Measurements from ENCODE around the gene FASN. TPM values are rescaled to one million over a fixed set of nuclear protein-coding genes. Genes with fewer than 3 reads are reported as not detected.
"Not testable (repeated sequence)": the region's sequence is repeated elsewhere in the genome, so short reads cannot be mapped to it uniquely, and the experiment has no call there.

The FASN gene
- 21.8 TPM for total RNA-seq

DNA sequence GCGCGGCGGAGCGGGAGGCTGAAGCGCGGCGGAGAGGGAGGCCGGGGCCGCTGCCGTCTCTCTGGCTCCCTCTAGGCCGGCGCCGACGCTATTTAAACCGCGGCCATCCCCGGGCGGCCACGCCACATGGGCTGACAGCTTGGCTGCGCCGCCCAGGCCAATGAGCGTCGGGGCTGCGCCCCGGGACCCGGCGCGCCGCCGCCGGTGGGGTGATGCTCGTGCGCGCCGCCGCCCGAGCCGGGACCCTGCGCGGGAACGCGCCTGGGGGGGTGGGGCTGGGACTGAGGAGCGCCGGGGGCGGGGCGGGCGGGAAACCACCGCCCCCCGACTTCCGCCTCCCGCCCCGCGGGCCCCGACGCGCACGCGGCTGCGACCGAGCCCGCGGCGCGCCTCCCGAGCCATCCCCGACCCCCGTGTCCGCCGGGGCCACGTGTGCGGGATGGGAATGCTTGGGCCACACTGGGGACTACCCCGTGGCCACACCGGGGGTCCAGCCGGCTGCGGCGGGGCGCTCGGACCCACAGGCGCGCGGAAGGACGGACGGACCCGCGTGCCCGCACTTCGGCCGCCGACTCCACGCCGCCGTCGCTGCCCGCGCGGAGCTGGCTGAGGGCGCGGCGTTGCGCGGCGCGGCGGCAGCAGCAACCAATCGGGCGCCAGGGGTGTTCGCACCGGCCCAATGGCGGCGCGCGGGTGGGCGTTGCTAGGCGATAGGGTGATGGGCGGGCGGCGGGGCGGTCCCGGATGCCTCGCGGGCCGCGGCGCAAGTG, at the start of gene FASN:
Gene FASN, minus strand, starts transcription at position 68 of the 770 bp plus-strand sequence. CDS start 1,791 bp downstream, outside the sequence.
- H3K27me3 ChIP-seq (ENCODE audit: insufficient read depth, low read length): no peaks in the 10 kb centered on the region
- H3K9me3 ChIP-seq (ENCODE audit: low read depth, low read length): no peaks in the 10 kb centered on the region
- H3K4me3 ChIP-seq (ENCODE audit: low read length): peak within 1 kb of the TSS; percentile 50
- peaks cover 26% of the 10 kb centered on the region for H3K4me1 ChIP-seq (ENCODE audit: insufficient read depth, low read length)

DNA sequence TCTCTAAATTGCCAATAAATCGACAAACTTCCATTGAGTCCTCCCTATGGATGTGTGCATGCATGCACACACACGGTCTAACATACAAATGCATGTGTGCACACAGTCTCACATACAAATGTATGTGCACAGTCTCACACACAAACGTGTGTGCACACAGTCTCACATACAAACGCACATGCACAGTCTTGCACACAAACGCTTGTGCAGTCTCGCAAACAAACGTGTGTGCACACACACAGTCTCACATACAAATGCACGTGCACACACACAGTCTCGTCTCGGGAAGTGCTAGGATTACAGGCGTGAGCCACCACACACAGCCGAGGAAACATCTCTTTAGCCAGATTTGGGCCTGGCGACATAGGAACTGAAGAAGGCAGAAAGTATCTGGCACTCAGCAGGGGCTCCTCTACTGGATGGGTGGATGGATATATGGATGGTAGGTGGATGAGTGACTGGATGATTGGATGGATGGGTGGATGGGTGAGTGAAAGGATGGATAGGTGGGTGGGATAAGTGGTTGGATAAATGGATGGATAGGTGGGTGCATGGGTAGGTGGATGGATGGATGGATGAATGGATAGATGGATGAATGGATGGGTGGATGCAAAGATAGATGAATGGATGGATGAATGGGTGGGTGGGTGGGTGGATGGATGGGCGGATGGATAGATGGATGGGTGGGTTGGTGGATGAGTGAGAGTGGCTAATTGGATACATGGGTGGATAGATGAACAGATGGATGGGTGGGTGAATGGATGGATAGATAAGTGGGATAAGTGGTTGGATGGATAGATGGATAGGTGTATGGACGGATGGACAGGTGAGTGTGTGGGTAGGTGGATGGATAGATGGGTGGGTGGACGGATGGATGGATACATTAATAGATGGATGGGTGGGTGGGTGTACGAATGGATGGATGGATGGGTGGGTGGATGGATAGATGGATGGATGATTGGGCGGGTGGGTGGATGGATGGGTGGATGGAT, 48.9 kb upstream of the FASN start:
- H3K27me3 ChIP-seq (ENCODE audit: insufficient read depth, low read length): no peaks in the 10 kb centered on the region
- H3K4me1 ChIP-seq (ENCODE audit: insufficient read depth, low read length): no peaks in the 10 kb centered on the region
- no peaks in the 10 kb centered on the region for H3K9me3 ChIP-seq (ENCODE audit: low read depth, low read length)
- H3K4me3 ChIP-seq (ENCODE audit: low read length): no peak overlapping the region

DNA sequence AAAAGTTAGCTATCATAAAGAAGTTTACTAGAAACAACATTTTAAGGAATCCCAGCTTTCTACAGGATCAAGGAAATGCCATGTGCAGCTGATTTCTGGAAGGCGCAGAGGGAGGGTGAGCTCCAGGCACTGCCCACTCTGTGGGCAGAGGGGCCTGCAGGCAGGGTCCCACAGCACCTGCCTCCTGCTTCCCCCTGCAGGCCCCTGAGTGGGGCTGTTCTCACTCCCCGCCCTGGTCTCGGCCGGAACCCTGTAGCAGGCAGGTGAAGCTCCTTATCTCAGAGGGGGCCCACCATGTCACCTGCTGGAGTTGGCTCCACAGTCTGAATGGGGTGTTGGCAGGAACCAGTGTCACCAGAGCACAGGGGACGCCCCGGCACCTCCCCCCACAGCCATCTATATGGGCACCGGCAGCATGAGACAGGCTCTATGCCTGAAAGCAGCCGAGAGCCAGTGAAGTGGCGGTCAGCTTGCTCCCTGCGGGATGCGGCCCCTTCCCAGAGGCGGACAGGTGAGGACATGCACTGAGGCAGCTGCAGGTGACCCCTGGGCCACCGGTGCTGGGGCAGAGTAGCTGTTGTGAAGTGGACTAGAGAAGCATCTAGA, 47.6 kb upstream of the FASN start:
- no peak overlapping the region for H3K4me3 ChIP-seq (ENCODE audit: low read length)
- H3K9me3 ChIP-seq (ENCODE audit: low read depth, low read length): no peaks in the 10 kb centered on the region
- no peaks in the 10 kb centered on the region for H3K4me1 ChIP-seq (ENCODE audit: insufficient read depth, low read length)
- no peaks in the 10 kb centered on the region for H3K27me3 ChIP-seq (ENCODE audit: insufficient read depth, low read length)

DNA sequence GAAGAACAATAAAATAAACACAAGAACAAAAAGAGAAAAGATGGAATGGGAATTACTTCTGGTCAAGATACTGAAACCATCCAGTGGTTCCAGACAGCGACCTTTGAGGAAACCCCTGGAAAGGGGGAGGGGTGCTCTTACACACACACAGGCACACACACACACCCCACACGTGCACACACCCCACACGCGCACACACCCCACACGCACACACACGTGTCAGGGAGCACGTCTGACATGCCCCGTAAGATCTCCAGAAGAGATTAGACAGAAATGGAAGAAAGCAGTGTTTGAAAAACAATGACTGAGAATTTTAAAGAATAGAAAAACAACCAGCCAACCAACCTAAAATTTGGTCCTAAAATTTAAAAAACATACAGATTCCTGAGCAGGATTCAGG, 45.3 kb upstream of the FASN start:
- no peaks in the 10 kb centered on the region for H3K9me3 ChIP-seq (ENCODE audit: low read depth, low read length)
- H3K4me3 ChIP-seq (ENCODE audit: low read length): no peak overlapping the region
- no peaks in the 10 kb centered on the region for H3K27me3 ChIP-seq (ENCODE audit: insufficient read depth, low read length)
- H3K4me1 ChIP-seq (ENCODE audit: insufficient read depth, low read length): no peaks in the 10 kb centered on the region

DNA sequence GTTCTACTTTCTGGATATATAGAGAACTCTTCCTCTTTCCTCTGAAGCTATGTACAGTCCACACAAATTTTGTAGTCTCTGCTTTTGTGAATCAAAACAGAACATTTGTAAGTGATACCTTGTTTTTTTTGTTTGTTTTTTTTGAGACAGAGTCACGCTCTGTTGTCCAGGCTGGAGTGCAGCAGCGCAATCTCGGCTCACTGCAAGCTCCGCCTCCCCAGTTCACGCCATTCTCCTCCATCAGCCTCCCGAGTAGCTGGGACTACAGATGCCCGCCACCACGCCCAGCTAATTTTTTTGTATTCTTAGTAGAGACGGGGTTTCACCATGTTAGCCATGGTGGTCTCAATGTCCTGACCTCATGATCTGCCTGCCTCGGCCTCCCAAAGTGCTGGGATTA, 41.9 kb upstream of the FASN start:
- not testable (repeated sequence) for H3K27me3 ChIP-seq (ENCODE audit: insufficient read depth, low read length); H3K9me3 ChIP-seq (ENCODE audit: low read depth, low read length); H3K4me1 ChIP-seq (ENCODE audit: insufficient read depth, low read length); H3K4me3 ChIP-seq (ENCODE audit: low read length)

DNA sequence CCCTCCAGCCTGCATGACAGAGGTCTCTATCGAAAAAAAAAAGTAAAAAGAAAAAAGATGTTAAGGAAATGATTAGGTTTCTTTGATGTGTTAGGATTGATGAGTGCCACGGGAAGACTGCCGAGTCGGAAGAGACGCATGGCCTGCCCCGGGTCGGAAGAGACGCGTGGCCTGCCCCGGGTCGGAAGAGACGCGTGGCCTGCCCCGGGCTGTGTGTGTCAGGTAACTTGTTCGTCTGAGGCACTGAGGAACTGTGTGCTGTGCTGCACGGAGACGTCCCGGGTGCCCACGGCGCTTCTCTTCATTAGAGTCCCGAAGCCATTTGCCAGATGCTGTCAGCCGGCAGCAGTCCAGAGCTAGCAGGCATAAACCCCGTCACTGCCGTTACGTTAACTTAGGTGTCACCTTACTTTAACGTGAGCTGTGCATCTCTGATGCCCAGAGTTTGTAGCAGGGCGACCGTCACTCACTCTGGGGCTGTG, 40.5 kb upstream of the FASN start:
- H3K4me1 ChIP-seq (ENCODE audit: insufficient read depth, low read length): no peaks in the 10 kb centered on the region
- H3K4me3 ChIP-seq (ENCODE audit: low read length): no peak overlapping the region
- H3K9me3 ChIP-seq (ENCODE audit: low read depth, low read length): no peaks in the 10 kb centered on the region
- no peaks in the 10 kb centered on the region for H3K27me3 ChIP-seq (ENCODE audit: insufficient read depth, low read length)

DNA sequence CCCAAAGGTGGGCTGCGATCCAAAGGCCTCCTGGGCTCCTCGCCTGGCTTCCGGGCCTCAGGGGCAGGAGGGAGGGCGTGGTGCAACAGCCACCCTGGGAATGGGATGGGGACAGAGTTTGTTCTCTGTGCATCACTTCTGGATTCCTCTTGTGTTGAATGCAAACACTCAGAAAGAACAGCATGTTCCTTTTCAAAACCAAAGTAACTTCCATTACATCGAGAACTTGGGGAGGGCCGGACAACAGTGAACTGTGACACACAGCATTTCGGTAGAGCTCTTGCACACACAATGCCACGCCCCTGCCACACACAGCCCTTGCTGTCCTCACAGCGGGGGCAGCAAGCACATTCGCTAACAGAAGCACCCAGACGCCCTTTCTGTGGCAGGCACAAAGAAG, 36.1 kb upstream of the FASN start:
- no peaks in the 10 kb centered on the region for H3K27me3 ChIP-seq (ENCODE audit: insufficient read depth, low read length)
- H3K4me3 ChIP-seq (ENCODE audit: low read length): no peak overlapping the region
- H3K4me1 ChIP-seq (ENCODE audit: insufficient read depth, low read length): no peaks in the 10 kb centered on the region
- H3K9me3 ChIP-seq (ENCODE audit: low read depth, low read length): no peaks in the 10 kb centered on the region

DNA sequence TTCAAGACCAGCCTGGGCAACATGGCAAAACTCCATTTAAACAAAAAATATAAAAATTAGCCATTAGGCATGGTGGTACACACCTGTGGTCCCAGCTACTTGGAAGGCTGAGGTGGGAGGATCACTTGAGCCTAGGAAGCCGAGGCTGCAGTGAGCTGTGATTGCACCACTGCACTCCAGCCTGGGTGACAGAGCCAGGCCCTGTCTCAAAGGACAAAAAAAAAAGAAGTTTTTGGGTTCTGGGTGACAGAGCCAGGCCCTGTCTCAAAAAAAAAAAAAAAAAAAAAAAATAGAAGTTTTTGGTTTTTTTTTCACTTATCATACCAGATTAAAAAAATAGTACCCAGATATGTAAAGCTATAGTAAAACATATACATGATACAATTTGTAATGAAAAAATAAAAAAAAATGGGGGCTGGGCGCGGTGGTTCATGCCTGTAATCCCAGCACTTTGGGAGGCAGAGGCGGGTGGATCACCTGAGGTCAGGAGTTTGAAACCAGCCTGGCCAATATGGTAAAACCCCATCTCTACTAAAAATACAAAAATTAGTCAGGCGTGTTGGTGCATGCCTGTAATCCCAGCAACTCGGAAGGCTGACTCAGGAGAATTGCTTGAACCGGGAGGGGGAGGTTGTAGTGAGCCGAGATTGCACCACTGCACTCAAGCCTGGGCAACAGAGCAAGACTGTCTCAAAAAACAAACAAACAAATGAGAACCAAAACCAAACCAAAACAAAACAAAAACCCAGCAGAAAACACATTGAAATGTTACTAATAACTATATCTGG, 35.3 kb upstream of the FASN start:
- H3K4me1 ChIP-seq (ENCODE audit: insufficient read depth, low read length); H3K9me3 ChIP-seq (ENCODE audit: low read depth, low read length); H3K27me3 ChIP-seq (ENCODE audit: insufficient read depth, low read length); H3K4me3 ChIP-seq (ENCODE audit: low read length): not testable (repeated sequence)

DNA sequence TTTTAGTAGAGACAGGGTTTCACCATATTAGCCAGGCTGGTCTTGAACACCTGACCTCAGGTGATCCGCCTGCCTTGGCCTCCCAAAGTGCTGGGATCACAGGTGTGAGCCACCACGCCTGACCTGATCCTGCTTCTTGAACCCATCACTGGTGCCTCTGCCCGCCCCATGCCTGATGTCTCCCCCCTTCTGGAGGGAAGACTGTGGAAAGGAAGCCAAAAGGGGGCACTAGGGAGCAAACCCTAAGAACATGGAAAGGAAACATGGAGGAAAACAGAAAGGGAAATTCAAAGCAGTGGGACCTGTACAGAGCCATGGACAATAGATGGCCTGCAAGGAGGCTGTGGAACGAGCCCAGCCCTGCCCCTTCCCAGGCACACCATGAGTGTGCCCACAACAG, 31.1 kb upstream of the FASN start:
- H3K4me1 ChIP-seq (ENCODE audit: insufficient read depth, low read length): peaks cover 24% of the 10 kb centered on the region
- no peaks in the 10 kb centered on the region for H3K9me3 ChIP-seq (ENCODE audit: low read depth, low read length)
- H3K4me3 ChIP-seq (ENCODE audit: low read length): no peak overlapping the region
- H3K27me3 ChIP-seq (ENCODE audit: insufficient read depth, low read length): no peaks in the 10 kb centered on the region

DNA sequence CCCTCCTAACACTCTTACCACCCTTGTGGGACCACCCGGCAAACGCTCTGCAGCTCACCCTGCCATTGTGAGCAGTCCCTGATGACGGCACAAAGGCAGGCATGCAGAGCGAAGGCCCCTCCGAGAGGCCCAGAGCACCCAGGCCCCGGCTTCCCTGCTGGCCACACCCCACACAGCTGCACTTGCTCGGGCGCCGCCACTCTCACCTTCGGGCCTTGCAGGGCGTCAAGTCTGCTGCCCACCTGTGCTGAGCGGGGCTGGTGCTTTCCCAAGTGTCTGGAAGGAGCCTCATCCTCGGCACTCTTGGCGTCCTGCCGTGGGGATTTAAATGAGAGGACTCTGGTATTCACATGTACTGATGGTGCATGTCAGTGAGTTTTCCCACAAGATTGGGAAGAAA, 30.3 kb upstream of the FASN start:
- no peaks in the 10 kb centered on the region for H3K9me3 ChIP-seq (ENCODE audit: low read depth, low read length)
- H3K4me3 ChIP-seq (ENCODE audit: low read length): no peak overlapping the region
- H3K4me1 ChIP-seq (ENCODE audit: insufficient read depth, low read length): peaks cover 24% of the 10 kb centered on the region
- no peaks in the 10 kb centered on the region for H3K27me3 ChIP-seq (ENCODE audit: insufficient read depth, low read length)

DNA sequence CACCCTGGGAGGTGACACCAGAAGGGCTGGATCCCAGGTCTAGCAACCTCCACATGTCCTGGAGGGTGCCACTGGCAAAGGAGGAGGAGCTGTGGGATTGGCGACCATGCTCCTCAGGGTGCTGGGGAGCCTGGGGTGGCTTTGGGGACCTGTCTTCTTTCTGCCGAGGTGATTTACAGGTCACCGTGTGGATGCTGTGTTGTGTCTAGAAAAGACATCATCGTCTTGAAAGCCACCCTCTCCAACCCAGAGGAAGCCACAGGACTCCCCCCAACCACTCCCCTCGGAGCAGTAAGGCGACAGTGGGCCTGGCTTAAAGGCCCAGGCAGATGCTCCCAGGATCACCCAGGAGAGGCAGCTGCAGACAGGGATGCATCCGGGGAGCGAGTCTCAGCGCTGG, 29.7 kb upstream of the FASN start:
- H3K27me3 ChIP-seq (ENCODE audit: insufficient read depth, low read length): no peaks in the 10 kb centered on the region
- no peaks in the 10 kb centered on the region for H3K9me3 ChIP-seq (ENCODE audit: low read depth, low read length)
- H3K4me3 ChIP-seq (ENCODE audit: low read length): no peak overlapping the region
- peaks cover 24% of the 10 kb centered on the region for H3K4me1 ChIP-seq (ENCODE audit: insufficient read depth, low read length)

DNA sequence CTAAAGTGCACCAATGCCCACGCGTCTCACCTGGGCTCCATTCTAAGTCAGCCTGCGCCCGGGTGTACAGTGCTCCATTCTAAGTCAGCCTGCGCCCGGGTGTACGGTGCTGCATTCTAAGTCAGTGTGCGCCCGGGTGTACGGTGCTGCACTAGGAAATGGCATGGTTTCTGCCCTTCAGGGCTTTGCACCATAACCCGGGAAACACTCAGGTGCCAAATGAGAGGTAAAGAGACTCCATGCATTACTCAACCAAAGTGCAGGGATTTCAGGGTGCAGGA, 29.2 kb upstream of the FASN start:
- Histone ChIP-seq H3K9me3 (ENCODE audit: low read depth, low read length) (no peaks in the 10 kb centered on the region), H3K4me3 (ENCODE audit: low read length) (no peak overlapping the region), H3K4me1 (ENCODE audit: insufficient read depth, low read length) (peaks cover 27% of the 10 kb centered on the region), H3K27me3 (ENCODE audit: insufficient read depth, low read length) (no peaks in the 10 kb centered on the region)

DNA sequence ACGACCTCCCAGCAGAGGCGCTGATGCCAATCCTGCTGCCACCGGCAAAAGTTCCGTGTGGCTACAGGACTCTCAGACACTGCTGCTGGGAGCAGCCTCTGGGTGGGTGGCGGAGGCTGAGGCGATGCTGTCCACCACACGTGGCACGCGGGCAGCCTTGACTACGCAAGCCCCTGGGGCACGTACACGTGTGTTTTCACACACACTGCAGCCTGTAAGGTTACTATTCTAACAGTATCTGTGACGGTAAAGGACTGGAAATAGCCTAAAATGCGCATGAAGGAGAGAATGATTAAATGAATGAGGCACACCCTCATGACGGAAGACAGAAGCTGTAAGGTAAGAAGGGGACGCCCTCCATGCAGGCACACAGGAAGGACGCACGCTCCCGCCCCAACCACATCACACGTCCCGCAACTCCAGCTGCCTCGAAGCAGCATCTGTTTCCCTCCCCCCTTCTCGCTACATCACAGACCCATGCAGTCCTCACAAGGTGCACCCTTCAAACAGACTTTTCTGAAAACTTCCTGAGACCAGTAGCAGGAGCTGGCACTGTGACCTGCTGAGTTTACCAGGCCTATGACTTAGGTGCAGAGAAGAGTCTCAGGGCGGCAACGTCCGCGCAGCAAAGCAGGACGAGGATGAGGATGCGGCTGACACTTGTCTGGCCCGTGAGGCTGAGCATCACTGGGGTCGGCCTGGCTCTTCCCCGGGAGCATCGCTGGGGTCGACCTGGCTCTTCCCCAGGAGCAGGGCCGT, 28.7 kb upstream of the FASN start:
- Histone ChIP-seq H3K4me1 (ENCODE audit: insufficient read depth, low read length) (peaks cover 29% of the 10 kb centered on the region), H3K9me3 (ENCODE audit: low read depth, low read length) (no peaks in the 10 kb centered on the region), H3K4me3 (ENCODE audit: low read length) (no peak overlapping the region), H3K27me3 (ENCODE audit: insufficient read depth, low read length) (no peaks in the 10 kb centered on the region)

DNA sequence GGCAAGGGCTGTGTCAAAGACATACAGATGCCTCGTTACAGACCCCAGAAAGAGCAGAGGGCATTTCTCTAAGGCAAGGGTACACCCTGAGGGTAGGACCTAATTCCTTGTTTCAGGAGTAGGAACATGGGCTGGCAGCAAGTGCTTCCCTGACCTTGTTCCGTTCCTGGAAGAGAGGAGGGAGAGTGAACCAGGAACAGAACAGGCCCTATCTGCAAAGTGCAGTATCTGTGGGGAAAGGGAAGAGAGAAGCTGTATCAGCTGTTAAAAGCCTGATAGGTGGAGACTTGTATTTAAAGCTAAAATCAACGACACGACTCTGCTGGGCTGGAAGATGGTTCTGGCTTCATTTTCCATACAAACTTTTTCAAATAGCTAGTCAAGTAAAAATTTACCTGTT, 26.1 kb upstream of the FASN start:
- Histone ChIP-seq H3K9me3 (ENCODE audit: low read depth, low read length) (no peaks in the 10 kb centered on the region), H3K27me3 (ENCODE audit: insufficient read depth, low read length) (no peaks in the 10 kb centered on the region), H3K4me3 (ENCODE audit: low read length) (no peak overlapping the region), H3K4me1 (ENCODE audit: insufficient read depth, low read length) (peaks cover 29% of the 10 kb centered on the region)

All from mononuclear cell (primary cell).